Neural cell (in vitro differentiated cells): Measurements from ENCODE around the gene ARL6IP6. TPM values are rescaled to one million over a fixed set of nuclear protein-coding genes. Genes with fewer than 3 reads are reported as not detected.

Source experiments
- H2AFZ ChIP-seq: fragments of 200-600, 300-800 bp; sonication (generic), shearing (Covaris generic); 2 replicates; pipeline ENCODE4 v1.6.0; 2014; ENCODE audit warnings: low read depth, mild to moderate bottlenecking, antibody characterized with exemption, low read length, moderate library complexity
- H3F3A ChIP-seq: fragments of 200-600 bp; shearing (Covaris generic); 2 replicates; pipeline ENCODE4 v1.6.1; 2016; ENCODE audit warnings: mild to moderate bottlenecking, moderate library complexity, mixed read lengths, antibody characterized with exemption, low read length; ENCODE audit not compliant: insufficient read depth, poor library complexity, severe bottlenecking
- H3K27ac ChIP-seq: fragments of 200-600, 300-800 bp; sonication (generic), shearing (Covaris generic); 2 replicates; pipeline ENCODE4 v1.5.1; 2014; ENCODE audit warnings: mild to moderate bottlenecking, low read length, moderate library complexity
- H3K27me3 ChIP-seq: fragments of 300-800, 200-600 bp; sonication (generic), shearing (Covaris generic); 2 replicates; pipeline ENCODE4 v1.6.0; 2014; ENCODE audit warnings: mild to moderate bottlenecking, low read depth, low read length, moderate library complexity; ENCODE audit not compliant: insufficient read depth
- H3K36me3 ChIP-seq: fragments of 300-800, 200-600 bp; sonication (generic), shearing (Covaris generic); 2 replicates; pipeline ENCODE4 v1.5.1; 2014; ENCODE audit warnings: mild to moderate bottlenecking, antibody characterized with exemption, low read length, moderate library complexity; ENCODE audit not compliant: insufficient read depth
- H3K4me2 ChIP-seq: fragments of 300-800, 200-600 bp; sonication (generic), shearing (Covaris generic); 2 replicates; pipeline ENCODE4 v1.6.0; 2014; ENCODE audit warnings: mild to moderate bottlenecking, low read length
- H3K4me3 ChIP-seq: fragments of 300-800, 200-600 bp; sonication (generic), shearing (Covaris generic); 2 replicates; pipeline ENCODE4 v1.5.1; 2014; ENCODE audit warnings: mild to moderate bottlenecking, low read length, moderate library complexity
- H3K79me2 ChIP-seq: fragments of 200-600 bp; shearing (Covaris generic); replicated peaks from 2 replicates; pipeline ENCODE4 v1.6.0; 2014; ENCODE audit warnings: mild to moderate bottlenecking, low read length, moderate library complexity; ENCODE audit not compliant: insufficient read depth
- H3K9ac ChIP-seq: fragments of 300-800, 200-600 bp; sonication (generic), shearing (Covaris generic); 2 replicates; pipeline ENCODE4 v1.6.1; 2016; ENCODE audit warnings: mild to moderate bottlenecking, low read length, mixed read lengths
- H3K9me2 ChIP-seq: fragments of 200-600 bp; shearing (Covaris generic); 2 replicates; pipeline ENCODE4 v1.6.1; 2016; ENCODE audit warnings: mild to moderate bottlenecking, low read length, mixed read lengths; ENCODE audit not compliant: insufficient read depth
- H3K9me3 ChIP-seq: fragments of 200-600, 300-800 bp; sonication (generic), shearing (Covaris generic); 2 replicates; pipeline ENCODE4 v1.6.1; 2016; ENCODE audit warnings: mild to moderate bottlenecking, mixed run types, low read length, moderate library complexity, mixed read lengths
- H4K20me1 ChIP-seq: fragments of 200-600 bp; shearing (Covaris generic); 2 replicates; pipeline ENCODE4 v1.6.1; 2016; ENCODE audit warnings: mild to moderate bottlenecking, mixed run types; ENCODE audit not compliant: insufficient read depth
- EP300 ChIP-seq: fragments of 450-650 bp; conservative IDR thresholded peaks from 2 replicates; pipeline ENCODE4 v1.6.1; 2014; ENCODE audit warnings: antibody characterized with exemption, mild to moderate bottlenecking, moderate library complexity; ENCODE audit not compliant: poor library complexity, severe bottlenecking
- EZH2 ChIP-seq: fragments of 200-600, 300-800 bp; shearing (Covaris generic), sonication (generic); IDR thresholded peaks from 2 replicates; pipeline ENCODE4 v1.6.1; 2014; ENCODE audit warnings: antibody characterized with exemption, low read length, borderline replicate concordance, mild to moderate bottlenecking; ENCODE audit not compliant: insufficient read depth, poor library complexity, severe bottlenecking
- MXI1 ChIP-seq: fragments of 450-650 bp; conservative IDR thresholded peaks from 2 replicates; pipeline ENCODE4 v1.6.1; 2014; ENCODE audit warnings: antibody characterized with exemption, mild to moderate bottlenecking; ENCODE audit not compliant: poor library complexity, severe bottlenecking
- POLR2AphosphoS5 ChIP-seq: IDR thresholded peaks from 2 replicates; pipeline ENCODE4 v1.6.1; 2012
- RAD21 ChIP-seq: fragments of 450-650 bp; conservative IDR thresholded peaks from 2 replicates; pipeline ENCODE4 v1.6.1; 2014; ENCODE audit warnings: antibody characterized with exemption, mild to moderate bottlenecking, moderate library complexity
- SMC3 ChIP-seq: fragments of 450-650 bp; conservative IDR thresholded peaks from 2 replicates; pipeline ENCODE4 v1.6.1; 2014; ENCODE audit warnings: antibody characterized with exemption, mild to moderate bottlenecking, moderate library complexity; ENCODE audit not compliant: poor library complexity
- TAF1 ChIP-seq: IDR thresholded peaks from 2 replicates; pipeline ENCODE4 v1.6.1; 2012; ENCODE audit warnings: low read depth
- polyA plus RNA-seq: library from polyadenylated mRNA; depleted of rRNA; stranded (reverse); fragments of >200 nt; gene quantifications from 2 replicates; pipeline ENCODE4 v1.2.3, GENCODE V29; 2014
- TF ChIP-seq, protein P1 (sequence below): fragments of 450-650 bp; IDR thresholded peaks from 2 replicates; pipeline ENCODE4 v1.5.1; 2014; ENCODE audit warnings: antibody characterized with exemption, mild to moderate bottlenecking, moderate library complexity; ENCODE audit not compliant: poor library complexity, severe bottlenecking
- TF ChIP-seq, protein P2 (sequence below): IDR thresholded peaks from 2 replicates; pipeline ENCODE4 v1.6.1; 2012; ENCODE audit warnings: borderline replicate concordance

ARL6IP6 gene
- polyA plus RNA-seq, 1 donor from 2014 or later = 46.0 TPM

DNA sequence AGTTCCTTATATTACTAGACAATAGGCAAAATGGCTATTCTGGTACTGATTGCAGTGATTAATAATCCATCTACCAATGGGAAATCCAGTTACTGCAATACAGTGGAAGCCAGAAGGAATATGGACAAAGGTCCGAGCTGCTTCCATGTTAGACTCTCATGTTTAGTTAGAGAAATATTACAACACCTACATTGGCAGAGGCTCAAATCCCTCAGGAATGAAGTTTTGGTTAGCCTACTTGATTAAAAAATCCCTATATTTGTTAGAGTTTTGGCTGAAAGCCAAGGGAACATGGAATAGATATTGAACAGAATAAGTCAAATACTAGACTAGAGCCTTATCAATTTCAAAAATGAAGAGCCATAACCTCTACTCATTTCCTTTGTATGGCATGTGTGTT is 48.5 kb downstream of the ARL6IP6 start:
- Histone ChIP-seq H3K9ac (no peak overlapping the region), H3K9me3 (no peaks in the 10 kb centered on the region), H3K36me3 (no peaks in the 10 kb centered on the region), H3K4me3 (no peak overlapping the region), H3K79me2 (no peaks in the 10 kb centered on the region), H3K4me2 (no peak overlapping the region), H4K20me1 (no peaks in the 10 kb centered on the region), H2AFZ (no peak overlapping the region), H3F3A (no peaks in the 10 kb centered on the region), H3K9me2 (no peaks in the 10 kb centered on the region), H3K27me3 (no peaks in the 10 kb centered on the region), H3K27ac (no peak overlapping the region)
- TF ChIP-seq MXI1 (no peak), RAD21 (no peak), EP300 (no peak), POLR2AphosphoS5 (no peak), SMC3 (no peak), TAF1 (no peak), EZH2 (no peak)
- TF ChIP-seq, protein P1, sequence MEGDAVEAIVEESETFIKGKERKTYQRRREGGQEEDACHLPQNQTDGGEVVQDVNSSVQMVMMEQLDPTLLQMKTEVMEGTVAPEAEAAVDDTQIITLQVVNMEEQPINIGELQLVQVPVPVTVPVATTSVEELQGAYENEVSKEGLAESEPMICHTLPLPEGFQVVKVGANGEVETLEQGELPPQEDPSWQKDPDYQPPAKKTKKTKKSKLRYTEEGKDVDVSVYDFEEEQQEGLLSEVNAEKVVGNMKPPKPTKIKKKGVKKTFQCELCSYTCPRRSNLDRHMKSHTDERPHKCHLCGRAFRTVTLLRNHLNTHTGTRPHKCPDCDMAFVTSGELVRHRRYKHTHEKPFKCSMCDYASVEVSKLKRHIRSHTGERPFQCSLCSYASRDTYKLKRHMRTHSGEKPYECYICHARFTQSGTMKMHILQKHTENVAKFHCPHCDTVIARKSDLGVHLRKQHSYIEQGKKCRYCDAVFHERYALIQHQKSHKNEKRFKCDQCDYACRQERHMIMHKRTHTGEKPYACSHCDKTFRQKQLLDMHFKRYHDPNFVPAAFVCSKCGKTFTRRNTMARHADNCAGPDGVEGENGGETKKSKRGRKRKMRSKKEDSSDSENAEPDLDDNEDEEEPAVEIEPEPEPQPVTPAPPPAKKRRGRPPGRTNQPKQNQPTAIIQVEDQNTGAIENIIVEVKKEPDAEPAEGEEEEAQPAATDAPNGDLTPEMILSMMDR = no peak
- TF ChIP-seq, protein P2, sequence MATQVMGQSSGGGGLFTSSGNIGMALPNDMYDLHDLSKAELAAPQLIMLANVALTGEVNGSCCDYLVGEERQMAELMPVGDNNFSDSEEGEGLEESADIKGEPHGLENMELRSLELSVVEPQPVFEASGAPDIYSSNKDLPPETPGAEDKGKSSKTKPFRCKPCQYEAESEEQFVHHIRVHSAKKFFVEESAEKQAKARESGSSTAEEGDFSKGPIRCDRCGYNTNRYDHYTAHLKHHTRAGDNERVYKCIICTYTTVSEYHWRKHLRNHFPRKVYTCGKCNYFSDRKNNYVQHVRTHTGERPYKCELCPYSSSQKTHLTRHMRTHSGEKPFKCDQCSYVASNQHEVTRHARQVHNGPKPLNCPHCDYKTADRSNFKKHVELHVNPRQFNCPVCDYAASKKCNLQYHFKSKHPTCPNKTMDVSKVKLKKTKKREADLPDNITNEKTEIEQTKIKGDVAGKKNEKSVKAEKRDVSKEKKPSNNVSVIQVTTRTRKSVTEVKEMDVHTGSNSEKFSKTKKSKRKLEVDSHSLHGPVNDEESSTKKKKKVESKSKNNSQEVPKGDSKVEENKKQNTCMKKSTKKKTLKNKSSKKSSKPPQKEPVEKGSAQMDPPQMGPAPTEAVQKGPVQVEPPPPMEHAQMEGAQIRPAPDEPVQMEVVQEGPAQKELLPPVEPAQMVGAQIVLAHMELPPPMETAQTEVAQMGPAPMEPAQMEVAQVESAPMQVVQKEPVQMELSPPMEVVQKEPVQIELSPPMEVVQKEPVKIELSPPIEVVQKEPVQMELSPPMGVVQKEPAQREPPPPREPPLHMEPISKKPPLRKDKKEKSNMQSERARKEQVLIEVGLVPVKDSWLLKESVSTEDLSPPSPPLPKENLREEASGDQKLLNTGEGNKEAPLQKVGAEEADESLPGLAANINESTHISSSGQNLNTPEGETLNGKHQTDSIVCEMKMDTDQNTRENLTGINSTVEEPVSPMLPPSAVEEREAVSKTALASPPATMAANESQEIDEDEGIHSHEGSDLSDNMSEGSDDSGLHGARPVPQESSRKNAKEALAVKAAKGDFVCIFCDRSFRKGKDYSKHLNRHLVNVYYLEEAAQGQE = no peak

DNA sequence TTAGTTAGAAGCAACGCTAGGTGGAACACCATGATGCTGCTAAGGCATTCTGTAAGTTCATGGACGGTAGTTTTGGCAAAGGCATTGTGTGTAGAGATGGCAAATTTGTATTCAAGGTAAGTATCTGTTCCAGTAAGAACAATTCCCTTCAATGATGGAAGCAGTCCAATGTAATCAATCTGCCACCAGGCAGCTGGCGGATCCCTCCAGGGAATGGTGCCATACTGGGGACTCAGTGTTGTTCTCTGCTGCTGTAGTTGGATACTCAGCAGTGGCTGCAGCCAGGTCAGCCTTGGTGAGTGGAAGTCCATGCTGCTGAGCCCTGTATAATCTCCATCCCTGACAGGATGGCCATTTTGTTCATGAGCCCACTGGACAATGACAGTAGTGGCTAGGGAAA is 62.8 kb downstream of the ARL6IP6 start:
- no peak for TF ChIP-seq TAF1
- no peak for TF ChIP-seq MXI1
- TF ChIP-seq EP300 = no peak
- TF ChIP-seq RAD21 = no peak
- TF ChIP-seq, protein P1 = no peak
- no peak for TF ChIP-seq POLR2AphosphoS5
- TF ChIP-seq, protein P2 = no peak
- no peak for TF ChIP-seq EZH2
- TF ChIP-seq SMC3 = no peak
- no peaks in the 10 kb centered on the region for H3K36me3 ChIP-seq
- no peaks in the 10 kb centered on the region for H3K27me3 ChIP-seq
- H3K9ac ChIP-seq = no peak overlapping the region
- no peaks in the 10 kb centered on the region for H3K79me2 ChIP-seq
- H3K4me2 ChIP-seq = no peak overlapping the region
- no peaks in the 10 kb centered on the region for H3K9me2 ChIP-seq
- H2AFZ ChIP-seq = no peak overlapping the region
- no peaks in the 10 kb centered on the region for H3F3A ChIP-seq
- H3K9me3 ChIP-seq = no peaks in the 10 kb centered on the region
- H3K27ac ChIP-seq = no peak overlapping the region
- H4K20me1 ChIP-seq = no peaks in the 10 kb centered on the region
- no peak overlapping the region for H3K4me3 ChIP-seq
